GM11168 (cell line): ENCODE results near the gene NTSR2.
"Not testable (repeated sequence)": the region's sequence is repeated elsewhere in the genome, so short reads cannot be mapped to it uniquely, and the experiment has no call there.

Experiments used
- in situ Hi-C: fragments of 300-500 bp; cut with MboI; formaldehyde crosslinking; loops from one replicate; pipeline ENCODE4 v1.12.0; 2022; ENCODE audit warnings: low sequenced_read_pairs; ENCODE audit not compliant: unreplicated experiment

NTSR2 gene

DNA sequence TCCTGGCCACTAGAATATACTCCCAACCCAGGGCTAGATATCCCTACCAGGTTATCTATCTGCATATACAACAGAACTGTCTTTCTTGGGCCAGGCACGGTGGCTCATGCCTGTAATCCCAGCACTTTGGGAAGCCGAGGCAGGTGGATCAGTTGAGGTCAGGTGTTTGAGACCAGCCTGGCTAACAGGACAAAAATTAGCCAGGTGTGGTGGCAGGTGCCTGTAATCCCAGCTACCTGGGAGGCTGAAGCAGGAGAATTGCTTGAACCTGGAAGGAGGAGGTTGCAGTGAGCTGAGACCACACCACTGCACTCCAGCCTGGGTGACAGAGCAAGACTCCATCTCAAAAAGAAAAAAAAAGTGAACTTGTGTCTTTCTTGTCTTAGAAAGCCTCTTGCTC is 9.6 kb downstream of the NTSR2 start:
- in situ Hi-C loops = not testable (repeated sequence)

DNA sequence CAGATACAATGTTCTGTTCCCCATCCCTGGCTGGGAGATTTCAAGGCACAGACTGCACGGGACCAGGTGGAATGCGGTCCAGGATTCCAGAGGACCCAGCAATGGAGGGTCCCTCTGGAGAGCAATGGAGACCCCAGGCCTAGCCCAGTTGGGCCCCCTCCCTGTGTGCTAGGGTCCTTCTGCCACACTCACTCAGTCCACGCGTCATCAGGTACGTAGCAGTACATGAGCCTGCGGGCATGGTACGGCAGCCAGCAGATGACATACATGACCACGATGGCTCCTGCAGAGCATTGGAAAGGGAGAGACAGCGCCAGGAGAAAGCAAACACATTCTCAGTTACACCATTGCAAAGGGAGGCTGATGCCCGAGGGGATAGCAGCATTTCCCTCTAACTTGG is 10.1 kb downstream of the NTSR2 start:
- in situ Hi-C loops = no loop called here

DNA sequence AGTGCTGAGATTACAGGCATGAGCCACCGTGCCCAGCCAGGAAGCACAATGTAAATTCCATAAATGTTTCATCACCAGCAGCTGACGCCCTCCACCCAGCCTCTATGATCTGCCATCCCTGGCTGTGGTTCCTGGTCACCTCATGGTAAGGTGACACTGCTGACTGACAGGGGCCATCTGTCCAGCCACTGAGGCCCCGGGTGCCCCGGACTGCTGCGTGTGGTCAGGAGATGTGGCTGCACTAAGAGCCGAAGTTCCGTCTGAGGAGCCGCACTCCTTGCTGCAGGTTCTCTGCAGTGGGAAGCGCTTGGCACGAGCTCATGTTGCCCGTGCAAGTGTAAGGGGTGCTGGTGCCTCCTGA is 10.9 kb downstream of the NTSR2 start:
- in situ Hi-C loops = no loop called here

DNA sequence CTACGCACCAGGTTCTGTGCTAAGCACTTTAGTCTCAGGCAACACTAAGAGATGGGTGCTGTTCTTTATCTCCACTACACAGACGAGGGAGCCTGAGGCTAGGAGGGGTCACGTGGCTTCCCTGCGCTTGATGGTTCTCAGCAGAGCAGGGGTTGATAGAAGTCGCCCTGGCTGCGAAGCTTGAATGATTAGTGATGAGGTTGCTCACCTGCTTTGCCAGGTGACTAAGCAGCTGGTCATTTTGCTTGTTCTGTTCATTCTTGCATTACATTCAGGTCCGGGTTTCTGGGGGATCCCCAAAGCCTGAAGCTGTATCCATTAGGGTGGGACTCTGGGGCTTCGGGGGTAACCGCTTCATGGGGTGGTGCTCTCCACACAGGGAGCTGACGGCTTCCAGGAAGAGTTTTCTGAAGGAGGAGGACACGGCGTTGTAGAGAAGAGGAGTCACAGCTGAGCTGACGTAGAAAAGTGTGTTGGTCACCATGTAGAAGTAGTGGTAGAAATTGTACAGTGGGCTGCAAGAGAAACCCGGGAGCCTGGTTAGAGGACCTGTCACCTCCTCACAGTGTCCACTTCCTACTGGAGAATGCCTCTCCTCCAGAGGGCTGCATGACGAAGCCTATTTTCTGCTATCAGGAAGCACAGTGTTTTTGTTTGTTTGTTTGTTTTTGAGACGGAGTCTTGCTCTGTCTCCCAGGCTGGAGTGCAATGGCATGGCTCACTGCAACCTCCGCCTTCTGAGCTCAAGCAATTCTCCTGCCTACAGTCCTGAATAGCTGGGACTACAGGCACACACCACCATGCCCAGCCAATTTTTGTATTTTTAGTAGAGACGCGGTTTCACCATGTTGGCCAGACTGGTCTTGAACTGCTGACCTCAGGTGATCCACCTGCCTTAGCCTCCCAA is 11.5 kb downstream of the NTSR2 start:
- in situ Hi-C loops = no loop called here

DNA sequence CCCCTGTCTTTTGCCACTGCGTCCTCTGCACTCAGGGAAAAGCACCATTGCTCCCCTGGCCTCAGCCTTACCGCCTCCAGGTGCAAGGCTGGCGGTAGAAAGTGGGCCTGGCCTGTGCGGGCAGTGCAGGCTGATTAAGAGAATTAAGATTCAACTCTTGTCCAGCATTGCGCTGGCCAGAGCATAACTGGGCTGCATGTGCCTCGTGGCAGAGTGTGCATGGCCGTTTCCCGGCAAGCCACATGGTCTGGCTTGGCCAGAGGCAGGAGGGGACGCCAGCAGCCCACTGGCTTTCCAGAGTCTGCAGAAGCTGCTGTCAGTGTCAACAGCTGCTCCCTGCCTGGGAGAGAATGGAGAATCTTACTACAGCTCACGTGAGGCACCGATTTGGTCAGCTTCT is 12.3 kb downstream of the NTSR2 start:
- in situ Hi-C loops = no loop called here

DNA sequence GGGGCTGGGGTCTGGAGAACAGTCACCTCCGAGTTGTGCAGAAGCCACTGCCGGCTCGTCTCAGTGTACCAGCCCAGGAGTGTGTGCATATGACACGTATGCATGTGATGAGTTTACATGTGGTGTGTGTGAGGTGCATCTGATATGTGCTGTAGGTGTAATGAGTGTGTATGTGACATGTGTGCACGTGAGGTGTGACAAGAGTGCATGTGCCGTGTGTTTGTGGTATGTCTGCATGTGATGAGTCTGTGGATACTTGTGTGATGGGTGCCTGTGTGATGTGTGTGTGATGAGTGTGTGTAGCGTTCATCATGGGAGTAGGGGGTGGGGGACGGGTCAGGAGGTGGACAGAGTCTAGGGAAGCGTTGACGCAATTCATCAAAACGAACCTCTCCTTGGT is 12.8 kb downstream of the NTSR2 start:
- in situ Hi-C loops = no loop called here

DNA sequence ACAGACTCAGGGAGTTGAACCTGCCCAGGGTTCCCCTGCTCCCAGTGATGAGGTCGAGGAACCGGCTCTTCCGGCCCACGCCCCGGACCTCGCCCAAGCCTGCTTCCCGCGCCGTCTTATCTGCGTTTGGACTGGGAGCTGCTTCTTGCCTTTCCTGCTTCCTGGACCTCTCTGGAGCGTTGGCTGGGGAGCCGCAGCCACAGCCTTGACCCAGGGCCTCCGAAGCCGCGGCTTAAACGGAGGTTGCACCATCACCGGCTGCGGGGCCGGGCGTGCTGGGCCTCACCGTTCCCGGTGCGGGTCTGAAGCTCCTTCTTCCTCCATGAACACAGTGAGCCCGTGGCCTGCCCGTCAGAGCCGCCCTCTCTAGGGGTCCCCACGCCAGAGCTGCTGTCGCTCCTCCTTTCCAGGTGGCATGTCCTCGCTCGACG is 13.3 kb downstream of the NTSR2 start:
- in situ Hi-C loops = no loop called here

DNA sequence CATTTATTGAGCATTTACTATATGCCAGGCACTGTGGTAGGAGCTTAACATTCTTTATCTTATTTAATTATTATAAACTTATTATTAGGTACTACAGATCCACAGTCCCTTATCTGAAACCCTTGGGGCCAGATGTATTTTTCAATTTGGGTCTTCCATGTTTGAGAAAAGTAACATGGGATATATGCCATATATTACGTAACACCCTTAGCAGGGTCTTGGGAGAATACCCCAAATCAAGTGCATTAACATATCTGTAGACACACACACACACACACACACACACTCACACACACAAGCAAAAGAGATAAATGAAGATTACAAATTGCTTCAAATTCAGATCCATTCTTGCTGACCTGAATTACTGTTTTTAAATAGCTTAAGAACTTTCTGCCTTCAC is 13.7 kb downstream of the NTSR2 start:
- in situ Hi-C loops = no loop called here

DNA sequence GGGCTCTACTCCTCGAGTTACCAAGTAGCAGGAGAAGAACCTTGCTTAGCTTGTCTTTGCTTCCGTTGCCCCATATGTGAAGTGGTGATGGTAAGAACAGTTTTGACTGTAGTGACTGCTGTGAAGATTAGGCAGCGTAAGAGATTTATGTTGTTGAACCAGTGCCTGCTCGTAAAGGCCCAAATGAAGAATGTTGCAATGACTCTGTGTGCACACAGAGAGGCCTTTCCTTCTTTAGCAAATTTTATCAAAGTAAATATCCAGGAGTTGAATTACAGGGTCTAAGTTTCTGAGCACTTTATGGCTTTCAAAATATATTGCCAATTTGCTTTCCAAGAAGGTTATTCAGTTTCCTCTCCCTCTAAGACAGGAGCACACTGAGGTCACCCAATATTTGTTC is 14.5 kb downstream of the NTSR2 start:
- in situ Hi-C loops = no loop called here

DNA sequence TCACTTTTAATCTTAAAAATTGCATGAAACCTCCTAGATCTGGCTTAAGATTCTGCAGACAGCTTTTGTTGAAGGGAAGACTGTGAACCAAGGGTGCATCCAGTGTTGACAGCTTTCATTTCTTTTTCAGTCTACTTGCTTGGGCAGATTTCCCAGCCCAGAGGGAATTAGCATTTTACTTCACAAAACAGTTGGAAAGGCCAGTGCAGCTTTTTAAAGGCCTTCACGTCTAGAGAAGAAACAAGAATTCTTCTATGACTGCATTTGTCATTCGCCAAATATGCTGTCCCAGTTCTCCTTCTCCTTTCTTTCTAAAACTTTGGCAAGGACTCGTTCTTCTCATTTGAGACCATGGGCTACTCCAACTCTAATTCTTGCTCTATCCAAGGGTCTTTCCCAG is 17.4 kb downstream of the NTSR2 start:
- in situ Hi-C loops = no loop called here

DNA sequence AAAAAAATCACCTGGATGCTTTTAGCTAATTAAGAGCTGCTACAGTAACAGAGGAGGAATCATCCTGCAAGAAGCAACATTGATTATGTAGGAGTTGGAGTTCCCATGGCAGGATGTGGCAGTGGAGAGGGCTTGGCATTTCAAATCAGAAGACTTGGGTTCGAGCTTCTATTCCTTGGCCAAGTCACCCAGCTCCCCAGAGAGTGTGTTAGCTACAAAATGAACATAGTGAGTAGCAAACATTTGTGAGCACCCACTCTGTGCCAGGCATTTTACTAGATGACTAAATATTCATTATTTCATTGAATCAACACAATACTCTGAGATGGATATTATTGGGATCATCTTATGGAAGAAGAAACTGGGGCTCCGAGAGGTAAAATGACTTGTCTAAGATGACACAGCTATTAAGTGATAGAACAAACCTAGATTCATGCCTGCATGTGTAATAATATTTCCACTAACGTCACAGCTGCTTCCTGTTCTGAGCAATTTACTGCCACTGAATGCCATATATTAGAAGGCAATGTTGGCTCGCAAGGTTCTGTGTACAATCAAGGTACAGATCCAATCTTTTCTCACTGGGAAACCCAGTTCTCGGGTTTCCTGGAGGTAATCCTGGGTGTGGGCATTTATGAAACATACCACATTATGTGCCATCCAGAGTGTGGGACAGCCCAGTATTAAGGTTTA is 18.0 kb downstream of the NTSR2 start:
- in situ Hi-C loops = no loop called here

DNA sequence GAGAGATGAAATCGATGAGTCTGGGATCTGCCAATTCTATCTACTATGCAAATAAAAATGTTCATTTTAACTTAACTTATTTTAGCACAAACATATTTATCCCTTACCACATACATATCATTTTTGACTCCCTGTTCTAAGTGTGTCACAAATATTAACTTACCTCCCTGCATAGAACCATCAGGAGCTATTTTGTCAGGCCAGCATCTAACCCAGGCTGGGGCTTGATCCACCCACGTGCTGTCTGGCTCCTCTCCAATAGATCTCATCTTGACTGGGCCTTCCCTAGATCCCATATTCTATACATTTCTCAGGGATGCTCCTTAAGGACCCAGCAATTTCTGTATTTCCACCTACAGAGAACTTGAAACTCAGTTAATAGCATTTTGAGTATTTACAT is 20.9 kb downstream of the NTSR2 start:
- in situ Hi-C loops = no loop called here

DNA sequence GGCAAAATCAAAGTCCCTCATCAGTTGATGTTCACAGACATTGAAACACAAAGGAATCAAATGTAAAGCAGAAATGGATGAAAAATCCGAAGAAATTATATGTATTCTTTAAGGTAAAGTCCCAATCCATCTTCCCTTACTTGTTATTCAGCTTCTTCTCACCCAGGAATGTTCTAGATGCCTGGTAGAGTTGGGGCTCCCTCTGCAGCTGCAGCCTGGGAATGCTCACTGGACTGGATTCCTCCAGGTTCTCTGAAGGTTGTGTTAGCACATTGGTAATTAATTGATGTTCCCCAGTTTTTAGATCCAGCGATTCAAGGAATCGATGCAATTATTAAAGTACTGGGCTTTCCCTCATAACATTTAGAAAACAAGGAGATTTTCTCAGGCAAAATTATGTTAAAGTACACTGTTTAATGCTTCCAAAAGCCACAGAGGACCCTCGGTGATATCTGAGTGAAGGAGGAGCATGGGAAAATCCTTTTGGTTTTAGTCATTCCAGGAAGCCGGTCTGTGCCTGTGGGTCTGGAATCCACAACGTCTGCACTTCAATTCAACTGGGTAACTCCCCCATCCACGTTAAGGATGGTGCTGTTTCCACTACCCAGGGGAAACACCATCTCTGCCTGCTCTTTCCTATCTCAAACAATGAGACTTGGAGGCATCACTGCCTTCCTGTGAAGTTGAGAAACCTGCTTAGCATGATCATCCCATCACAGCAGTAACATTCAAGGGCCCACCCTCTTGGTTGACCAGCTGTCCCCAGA is 22.0 kb downstream of the NTSR2 start:
- in situ Hi-C loops = no loop called here

DNA sequence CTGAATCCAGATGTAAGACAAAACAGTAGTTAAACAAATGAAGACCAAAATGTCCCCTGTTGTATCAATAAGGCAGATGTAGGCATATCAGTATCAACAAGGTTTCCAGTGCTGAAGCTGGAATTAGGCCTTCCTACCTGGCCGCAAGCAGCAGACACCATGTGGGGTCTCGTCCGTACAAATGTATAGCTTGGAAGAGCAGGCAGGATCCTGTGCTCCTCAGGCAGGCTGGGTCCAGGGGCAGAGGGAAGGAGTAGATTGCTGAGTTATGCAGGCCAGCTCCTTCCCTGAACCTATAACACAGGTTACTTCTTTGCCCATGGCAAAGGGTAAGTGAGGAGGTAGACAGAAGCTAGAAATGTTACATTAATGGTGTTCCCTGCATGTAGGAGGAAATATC is 23.5 kb downstream of the NTSR2 start:
- in situ Hi-C loops = no loop called here

DNA sequence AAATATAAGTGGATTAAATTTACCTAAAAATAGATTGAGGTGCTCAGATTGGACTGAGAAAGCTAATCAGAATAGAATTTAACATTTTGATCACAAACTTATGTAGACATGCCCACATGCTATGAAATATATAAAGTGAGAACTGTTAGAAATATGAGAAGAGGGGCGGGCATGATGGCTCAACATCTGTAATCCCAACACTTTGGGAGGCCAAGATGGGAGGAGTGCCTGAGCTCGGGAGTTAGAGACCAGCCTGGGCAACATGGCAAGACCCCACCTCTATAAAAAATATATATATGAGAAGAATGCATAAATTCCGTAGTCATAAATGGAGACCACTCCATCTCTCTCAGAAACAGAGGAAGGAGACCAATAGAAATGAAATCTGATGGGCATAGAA is 25.7 kb downstream of the NTSR2 start:
- in situ Hi-C loops = no loop called here

DNA sequence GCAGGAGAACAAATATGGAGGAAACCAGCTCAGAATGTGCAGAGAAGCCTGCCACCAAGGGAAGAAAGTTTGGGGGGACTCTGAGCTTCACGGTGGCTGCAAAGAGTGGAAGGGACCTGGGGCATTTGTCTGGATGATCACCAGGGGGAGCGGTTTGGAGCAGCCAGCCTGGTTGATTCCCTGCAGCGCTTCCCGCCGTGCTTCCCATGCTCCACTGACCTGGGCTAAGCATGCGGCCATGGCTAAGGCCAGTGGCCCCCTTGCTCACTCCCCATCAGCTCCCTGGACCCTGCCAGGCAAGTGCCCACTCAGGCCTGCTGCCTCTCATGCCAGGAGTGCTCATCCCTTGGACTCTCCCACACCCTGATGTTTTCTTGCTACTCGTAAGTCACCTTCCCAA is 27.0 kb downstream of the NTSR2 start:
- in situ Hi-C loops = no loop called here

DNA sequence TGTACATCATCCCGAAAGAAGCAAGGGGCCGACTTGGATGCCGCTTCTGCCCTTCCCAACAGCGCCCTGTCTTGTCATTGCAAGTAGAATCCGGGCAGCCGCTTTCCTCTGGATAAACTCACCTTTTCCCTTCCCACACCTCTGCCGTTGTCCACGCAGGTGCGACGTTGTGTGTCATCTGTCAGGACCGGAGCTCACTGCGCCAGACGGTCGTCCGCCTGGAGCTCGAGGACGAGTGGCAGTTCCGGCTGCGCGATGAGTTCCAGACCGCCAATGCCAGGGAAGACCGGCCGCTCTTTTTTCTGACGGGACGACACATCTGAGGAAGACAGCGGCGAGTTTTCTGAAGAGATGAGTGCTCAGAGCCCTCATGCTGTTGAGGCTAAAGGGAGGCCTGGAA is 29.9 kb downstream of the NTSR2 start:
- in situ Hi-C loops = no loop called here

DNA sequence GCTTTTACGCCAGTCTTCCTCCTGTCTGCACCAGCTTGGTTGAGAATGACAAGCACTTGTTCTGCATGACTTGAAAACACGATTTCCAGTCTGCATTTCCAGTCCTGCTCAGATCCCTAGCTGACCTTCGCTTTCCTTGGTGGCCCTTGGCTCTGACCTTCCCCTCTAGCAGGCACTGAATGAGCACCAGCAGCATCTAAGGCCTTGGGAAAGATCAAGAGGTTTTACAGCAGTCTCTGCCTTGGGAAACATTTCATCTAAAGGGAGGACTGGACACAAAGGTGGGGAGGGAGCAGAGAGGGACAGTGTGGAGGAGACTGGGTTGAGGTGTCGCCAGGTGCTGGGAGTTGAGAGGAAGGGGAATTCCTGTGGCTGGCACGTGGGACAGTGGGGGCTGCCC is 30.5 kb downstream of the NTSR2 start:
- in situ Hi-C loops = no loop called here

DNA sequence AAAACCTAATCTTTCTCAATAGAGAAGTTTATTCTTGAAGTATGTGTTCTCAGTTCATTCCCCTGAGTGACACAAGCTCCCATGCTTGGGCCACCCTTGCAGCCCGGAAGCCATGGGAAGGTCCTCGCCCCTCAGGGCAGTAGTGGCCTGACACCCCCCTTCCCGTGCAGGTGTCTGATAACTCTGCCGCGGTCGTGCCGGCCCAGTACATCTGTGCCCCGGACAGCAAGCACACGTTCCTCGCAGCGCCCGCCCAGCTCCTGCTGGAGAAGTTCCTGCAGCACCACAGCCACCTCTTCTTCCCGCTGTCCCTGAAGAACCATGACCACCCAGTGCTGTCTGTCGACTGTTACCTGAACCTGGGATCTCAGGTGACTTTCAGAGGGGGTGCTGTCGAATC is 32.4 kb downstream of the NTSR2 start:
- in situ Hi-C loops = no loop called here

DNA sequence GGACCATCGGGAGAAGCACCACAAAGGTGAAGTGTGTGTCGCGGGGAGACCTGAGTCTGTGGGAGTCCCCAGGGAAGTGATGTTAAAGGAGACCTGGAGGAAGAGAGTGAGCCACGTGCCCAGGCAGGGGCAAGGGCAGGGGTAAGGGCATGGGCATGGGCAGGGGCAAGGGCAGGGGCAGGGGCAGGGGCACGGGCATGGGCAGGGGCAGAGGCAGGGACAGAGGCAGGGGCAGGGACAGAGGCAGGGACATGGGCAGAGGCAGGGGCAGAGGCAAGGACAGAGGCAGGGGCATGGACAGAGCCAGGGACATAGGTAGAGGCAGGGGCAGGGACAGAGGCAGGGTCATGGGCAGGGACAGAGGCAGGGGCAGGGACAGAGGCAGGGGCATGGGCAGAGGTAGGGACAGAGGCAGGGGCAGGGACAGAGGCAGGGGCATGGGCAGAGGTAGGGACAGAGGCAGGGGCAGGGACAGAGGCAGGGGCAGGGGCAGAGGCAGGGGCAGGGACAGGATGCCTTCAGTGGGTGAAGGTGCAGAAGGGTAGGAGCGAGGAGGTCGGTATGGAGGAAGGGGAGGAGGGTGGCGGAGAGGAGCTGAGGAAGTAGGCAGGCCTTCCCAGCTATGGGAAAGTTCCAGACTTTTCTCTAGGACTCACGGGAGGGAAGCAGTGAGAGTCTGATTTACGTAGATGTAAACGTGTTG is 33.3 kb downstream of the NTSR2 start:
- in situ Hi-C loops = no loop called here

DNA sequence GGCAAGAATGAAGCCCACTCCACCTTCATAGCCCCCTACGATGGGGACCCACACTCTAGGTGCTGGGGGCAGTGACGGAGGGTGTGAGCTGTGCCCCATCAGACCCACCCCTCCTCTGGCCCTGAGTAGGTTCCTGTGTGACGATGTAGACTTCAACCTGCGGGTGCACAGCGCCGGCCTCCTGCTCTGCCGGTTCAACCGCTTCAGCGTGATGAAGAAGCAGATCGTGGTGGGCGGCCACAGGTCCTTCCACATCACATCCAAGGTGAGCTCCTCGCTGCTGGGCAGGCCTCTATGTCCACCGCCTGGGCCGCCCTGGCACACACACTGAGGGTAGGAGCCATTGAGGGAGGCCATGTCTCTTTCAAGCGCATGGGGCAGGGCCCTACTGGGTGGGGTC is 34.9 kb downstream of the NTSR2 start:
- in situ Hi-C loops = no loop called here
